ENCODE measurements around the gene UBXN1.
"Not testable (repeated sequence)": the region's sequence is repeated elsewhere in the genome, so short reads cannot be mapped to it uniquely, and the experiment has no call there.

DNA sequence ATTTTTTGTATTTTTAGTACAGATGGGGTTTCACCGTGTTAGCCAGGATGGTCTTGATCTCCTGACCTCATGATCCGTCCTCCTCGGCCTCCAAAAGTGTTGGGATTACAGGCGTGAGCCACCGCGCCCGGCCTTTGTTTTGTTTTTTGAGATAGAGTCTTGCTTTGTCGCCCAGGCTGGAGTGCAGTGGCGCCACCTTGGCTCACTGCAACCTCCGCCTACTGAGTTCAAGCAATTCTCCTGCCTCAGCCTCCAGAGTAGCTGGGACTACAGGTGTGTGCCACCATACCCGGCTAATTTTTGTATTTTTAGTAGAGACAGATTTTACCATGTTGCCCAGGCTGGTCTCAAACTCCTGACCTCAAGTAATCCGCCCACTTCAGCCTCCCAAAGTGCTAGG lies 28.6 kb downstream of the UBXN1 start:
- TF ChIP-seq, protein P1, sequence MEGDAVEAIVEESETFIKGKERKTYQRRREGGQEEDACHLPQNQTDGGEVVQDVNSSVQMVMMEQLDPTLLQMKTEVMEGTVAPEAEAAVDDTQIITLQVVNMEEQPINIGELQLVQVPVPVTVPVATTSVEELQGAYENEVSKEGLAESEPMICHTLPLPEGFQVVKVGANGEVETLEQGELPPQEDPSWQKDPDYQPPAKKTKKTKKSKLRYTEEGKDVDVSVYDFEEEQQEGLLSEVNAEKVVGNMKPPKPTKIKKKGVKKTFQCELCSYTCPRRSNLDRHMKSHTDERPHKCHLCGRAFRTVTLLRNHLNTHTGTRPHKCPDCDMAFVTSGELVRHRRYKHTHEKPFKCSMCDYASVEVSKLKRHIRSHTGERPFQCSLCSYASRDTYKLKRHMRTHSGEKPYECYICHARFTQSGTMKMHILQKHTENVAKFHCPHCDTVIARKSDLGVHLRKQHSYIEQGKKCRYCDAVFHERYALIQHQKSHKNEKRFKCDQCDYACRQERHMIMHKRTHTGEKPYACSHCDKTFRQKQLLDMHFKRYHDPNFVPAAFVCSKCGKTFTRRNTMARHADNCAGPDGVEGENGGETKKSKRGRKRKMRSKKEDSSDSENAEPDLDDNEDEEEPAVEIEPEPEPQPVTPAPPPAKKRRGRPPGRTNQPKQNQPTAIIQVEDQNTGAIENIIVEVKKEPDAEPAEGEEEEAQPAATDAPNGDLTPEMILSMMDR (IDR thresholded peaks at IDR 0.05) = not testable (repeated sequence)
- TF ChIP-seq ZFX (IDR thresholded peaks at IDR 0.05; ENCODE audit: borderline replicate concordance) = not testable (repeated sequence)
